ENCODE measurements around the gene TRIM46.
"Not testable (repeated sequence)": the region's sequence is repeated elsewhere in the genome, so short reads cannot be mapped to it uniquely, and the experiment has no call there.

Gene TRIM46

DNA sequence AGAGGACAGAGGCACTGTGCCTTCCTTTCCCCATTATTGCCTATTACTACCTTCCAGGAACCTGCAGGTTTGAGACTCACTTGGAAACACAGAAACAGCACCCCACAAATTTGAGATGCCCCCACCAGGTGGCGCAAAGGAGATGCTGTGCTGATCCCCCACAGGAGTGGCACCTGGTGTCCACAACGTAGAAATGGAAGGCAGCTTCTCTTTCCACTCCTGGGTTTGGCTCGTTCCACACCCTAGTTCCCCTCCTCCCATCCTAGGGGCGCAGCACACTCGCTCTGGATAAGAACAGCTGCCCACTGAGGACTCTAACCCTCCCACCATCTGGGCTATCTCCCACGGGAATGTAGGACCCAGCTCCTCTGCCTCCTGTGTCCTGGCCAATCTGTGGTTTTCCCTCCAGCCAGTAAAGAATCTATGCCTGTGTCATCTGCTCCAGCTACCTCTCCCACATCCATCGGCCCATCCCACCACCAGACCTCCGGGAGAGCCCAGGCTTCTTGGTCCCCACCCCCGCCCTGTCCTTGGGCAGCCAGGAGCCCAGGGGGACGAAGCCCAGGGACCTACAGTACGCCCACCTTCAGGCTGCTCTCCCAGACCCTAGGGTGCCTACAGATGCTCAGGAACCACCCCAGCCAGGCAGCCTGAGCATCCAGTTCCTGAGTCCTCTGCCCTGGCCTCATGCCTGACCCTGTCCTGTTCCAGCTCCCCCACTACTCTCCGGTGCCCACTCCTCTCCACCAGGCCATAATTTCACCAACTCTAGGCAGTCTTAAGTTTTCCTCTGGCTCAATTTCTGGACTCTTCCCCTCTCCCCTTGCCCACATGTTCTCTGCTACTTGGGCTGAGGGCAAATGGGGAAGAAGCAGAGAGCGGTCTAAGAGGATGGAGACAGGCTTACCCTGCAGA, 33.5 kb downstream of the TRIM46 start:
- peak; percentile 71 for DNase-seq

DNA sequence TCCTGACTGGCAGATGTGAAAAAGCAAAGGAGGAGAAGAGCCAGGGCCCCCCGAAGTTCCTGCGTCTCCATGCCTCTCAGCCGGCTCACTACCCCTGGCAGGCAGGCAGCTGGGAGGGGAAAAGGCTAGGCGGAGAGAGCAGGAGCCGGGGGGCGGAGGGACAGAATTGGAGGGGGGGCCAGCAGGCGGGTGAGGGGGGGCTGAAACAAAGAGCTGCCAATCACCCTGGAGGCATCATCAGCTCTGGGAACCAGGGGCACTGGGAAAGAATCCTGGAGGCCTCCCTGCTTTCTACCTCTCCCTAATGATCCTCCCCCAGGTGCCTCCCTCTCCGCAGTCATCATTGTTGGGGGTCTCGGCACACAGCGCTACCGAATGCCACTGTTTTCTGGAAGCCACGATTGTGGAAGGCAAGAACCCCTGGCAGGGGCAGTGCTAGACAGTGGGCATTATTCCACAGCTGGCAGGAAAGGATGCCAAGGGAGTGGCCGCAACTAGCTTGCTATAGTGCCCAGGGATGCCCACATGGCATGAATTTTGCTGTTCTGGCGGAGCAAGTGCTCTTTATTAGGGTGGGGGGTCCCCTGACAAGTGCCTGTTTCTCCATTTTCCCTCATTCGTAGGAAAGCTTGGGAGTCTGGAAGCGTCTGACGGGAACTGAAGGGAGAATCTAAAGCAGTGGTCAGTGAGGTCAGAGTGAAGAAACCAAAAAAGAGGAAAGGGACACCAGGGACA, 34.3 kb downstream of the TRIM46 start, which contains the start of gene THBS3:
Gene THBS3 (minus strand): TSS at position 92 of the 735 bp plus-strand sequence. CDS start 21 bp downstream, at position 71.
- DNase-seq, result peak; percentile 13

DNA sequence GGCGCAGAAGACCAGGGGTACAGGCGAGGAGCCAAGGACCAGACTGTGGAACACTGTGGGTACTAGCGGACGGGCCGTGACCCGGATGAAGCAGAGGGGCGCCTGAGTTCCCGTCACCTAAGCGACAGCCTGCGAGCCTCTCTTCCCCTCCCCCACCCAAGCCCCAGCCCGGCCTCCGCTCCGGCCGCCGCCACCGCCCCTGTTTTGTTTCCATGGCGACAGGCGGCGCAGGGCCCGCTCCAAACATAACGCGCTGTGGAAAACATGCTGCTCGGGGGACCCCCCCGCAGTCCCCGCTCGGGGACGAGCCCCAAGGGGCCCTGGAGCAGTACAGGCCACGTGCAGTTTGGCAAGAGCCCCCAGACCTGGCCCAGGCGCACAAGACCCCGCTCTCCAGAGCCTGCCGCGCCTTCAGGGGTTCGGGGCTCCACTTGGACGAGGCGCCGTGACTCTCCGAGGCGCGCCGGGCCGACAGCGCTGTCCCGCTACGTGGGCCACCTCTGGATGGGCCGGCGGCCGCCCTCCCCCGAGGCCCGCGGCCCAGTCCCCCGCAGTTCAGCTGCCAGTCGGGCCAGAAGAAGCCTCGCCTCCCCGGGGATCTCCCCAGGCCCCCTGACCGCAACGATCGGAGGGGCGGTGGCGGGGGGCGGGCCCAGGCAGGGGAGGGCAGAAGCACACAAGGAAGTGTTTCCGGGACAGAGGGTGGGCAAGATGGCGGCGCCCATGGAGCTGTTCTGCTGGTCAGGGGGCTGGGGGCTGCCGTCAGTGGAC, 35.1 kb downstream of the TRIM46 start, which contains the start of gene MTX1:
Gene MTX1 (plus strand): TSS at position 155 of the 771 bp plus-strand sequence. CDS start 110 bp downstream, at position 265.
- peak; percentile 77 for DNase-seq

DNA sequence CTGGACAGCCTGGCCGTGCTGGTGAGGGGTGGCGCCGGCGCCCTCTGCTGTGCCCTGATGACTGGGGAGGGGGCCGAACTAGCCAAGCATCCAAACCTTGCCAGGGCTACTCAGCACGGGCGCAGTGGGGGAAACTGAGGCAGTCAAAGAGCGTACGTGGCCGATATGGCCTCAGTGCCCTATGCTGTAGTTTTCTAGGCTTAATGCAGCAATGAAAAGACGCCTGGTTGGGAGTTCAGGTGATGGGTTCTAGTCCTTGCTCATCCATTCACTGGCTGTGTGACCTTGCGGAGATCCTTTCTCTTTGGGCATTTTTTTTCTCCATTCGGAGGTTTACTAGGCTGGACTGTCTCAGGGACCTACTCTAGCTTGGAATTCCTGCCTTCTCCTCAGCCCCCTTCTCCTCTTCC, 35.7 kb downstream of the TRIM46 start:
- no peak for DNase-seq

DNA sequence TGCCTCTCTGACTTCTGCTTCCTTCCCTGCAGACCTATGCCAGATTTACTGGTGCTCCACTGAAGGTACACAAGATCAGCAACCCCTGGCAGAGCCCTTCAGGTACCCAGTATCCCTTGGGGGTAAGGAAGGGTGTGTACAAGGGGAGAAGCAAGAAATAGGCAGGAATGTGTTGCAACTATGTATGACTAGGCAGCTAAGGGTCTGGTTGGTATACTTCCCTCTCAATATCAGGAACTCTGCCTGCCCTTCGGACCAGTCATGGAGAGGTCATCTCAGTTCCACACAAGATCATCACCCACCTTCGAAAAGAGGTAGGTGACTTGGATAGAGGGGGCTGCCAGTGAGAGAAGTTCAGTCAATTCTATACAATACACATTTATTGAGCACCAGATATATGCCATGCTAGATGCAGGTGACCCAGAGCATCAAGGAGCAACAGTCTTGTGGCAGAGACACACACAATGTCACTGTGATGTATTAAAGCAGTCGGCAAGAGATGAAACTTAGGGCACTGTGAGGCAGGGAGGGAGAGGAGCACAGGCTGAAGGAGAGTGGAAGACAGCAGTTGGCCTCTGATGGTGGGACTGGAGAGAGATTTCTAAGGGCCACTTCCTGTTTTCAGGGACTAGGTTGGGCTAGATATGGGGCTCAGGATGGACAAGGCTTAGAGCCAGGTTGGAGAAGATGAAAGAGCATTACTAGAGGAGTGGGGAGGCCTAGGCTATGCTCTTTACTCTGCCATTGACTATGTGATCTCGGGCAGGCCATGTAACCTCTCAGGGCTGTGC, 36.9 kb downstream of the TRIM46 start:
- DNase-seq, result no peak

DNA sequence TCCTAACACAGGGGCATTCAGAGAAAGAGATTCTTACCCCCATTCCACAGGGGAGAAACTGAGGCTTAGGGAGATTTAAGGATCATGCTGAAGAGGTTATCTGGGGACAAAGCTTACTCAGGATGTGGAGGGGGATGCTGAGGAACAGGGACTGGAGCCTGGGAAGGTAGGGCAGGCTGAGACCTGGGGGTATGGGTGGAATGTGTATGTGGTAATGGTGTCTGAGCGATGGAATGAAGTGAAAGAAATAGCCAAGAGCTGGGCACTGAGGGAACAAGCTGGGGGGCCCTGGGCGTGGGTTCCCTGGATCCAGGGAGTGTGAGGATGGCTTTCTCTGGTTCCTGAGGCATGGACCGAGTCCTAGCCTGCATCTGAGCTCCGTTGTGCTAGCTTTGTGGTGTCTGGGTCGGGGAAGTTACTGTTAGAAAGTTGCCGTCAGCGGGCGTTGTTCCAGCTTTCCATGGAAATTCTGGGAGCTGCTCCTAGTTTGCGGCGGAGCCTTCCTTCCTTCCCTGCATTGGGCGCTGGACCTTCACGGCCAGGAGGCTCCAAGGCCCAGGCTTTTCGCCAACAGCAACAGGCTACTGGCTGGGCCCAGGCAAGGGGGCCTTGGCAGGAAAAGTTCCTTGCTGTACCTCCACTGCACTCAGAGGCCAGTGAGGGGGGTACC, 37.9 kb downstream of the TRIM46 start:
- not testable (repeated sequence) for DNase-seq

DNA sequence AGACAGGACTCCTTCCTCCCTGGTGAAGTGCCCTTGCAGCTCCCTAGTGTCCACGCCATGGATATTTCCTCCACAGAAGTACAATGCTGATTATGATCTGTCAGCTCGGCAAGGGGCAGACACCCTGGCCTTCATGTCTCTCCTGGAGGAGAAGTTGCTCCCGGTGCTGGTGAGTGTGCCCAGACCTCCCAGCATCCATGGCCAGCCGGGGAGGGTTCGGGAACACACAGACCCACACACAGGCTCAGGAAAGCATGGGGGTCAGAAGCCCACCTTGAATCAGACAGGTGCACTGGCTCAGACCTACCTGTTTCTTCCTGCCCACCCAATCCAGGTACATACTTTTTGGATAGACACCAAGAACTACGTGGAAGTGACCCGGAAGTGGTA, 38.4 kb downstream of the TRIM46 start:
- DNase-seq, result not testable (repeated sequence)

DNA sequence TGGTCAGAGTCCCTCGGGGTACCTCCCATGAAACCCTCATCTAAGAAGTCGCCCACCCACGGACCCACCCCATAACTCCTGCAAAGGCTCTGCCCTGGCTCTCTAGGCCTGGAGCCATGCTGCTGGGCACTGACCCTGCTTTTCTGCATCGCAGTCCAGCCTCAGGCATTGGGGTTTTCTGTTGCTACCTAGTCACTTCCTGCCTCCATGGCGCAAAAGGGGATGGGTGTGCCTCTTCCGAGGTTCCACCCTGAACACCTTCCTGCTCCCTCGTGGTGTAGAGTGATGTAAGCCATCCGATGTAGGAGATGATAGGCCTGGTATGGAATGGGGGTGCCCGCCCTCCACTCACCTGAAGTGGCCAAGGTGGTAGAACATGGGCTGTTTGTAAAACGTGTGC, 41.1 kb downstream of the TRIM46 start:
- DNase-seq, result not testable (repeated sequence)

DNA sequence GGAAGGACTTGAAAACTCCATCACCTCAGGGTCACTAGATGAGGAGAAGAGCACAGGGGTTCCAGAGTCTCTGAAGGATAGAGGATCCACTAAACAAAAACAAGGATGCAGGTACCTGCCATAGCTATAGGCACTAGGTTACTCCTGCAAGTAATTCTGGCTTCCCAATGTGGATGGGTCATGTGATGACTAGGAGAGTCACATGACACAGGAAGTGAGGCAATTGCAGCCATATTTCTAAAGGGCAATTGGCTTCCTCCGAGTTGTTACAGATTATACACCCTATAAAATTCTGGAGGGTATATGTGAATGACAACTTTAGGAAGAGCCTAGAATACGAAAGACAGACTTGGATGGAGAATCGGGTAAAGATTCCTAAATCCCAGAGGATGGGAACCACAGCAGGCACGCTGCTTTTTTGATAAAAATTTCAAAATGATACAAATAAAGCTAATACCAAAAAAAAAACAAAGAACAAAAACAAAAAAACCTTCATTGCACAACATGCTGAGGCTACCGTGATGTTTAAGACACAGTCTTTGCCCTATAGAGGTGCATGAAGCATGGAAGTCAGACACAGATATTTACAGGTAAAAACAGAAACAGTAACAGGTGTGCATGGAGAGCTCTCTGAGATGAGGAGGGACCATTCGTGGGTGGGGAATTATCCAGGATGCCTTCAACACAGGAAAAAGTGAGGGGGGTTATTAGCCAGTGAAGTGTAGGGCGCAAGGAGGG, 45.4 kb downstream of the TRIM46 start:
- DNase-seq, result no peak

DNA sequence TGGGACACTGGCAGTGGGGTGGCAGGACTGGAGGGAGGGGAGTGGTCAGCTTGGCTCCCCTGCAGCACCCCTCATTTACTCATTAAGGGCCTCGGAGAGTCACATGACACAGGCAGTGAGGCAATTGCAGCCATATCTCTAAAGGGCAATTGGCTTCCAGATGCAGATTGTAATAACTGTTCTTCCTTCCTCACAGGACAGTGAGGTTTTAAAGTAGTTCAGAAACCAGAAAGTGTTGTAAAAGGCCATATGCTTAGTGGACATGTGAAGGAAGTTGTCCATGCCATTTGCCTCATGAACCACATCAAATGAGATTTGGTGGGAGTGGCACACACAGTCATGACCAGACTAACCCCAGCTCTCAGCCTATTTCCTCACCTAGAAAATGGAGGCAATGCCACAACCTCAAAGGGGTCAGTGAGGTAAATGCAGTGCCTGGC, 46.0 kb downstream of the TRIM46 start:
- DNase-seq, result no peak

DNA sequence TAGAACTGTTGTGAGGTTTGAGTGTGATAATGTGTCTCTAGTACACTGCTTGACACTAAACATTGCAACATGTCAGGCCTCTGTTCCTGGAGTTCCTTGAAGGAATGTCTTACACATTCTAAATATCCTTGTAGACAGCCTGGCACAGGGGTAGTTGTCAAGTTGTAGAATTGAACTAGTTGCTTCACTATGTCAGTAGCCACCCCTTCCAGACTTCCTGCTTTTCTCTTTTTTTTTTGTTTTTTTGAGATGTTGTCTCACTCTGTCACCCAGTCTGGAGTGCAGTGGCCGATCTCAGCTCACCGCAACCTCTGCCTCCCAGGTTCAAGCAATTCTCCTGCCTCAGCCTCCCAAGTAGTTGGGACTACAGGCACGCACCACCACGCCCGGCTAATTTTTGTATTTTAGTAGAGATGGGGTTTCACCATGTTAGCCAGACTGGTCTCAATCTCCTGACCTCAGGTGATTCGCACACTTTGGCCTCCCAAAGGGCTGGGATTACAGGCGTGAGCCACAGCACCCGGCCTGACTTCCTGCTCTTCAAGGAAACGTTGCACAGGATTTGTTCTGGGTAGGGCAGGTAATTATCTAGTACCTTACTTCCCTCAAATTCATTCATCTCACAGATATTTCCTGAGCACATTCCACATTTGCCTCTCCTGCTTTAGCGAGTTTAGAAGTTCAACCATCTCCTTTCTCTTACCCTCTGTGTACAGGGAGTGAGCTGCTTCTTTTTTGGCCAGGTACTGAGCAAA, 46.7 kb downstream of the TRIM46 start:
- not testable (repeated sequence) for DNase-seq

DNA sequence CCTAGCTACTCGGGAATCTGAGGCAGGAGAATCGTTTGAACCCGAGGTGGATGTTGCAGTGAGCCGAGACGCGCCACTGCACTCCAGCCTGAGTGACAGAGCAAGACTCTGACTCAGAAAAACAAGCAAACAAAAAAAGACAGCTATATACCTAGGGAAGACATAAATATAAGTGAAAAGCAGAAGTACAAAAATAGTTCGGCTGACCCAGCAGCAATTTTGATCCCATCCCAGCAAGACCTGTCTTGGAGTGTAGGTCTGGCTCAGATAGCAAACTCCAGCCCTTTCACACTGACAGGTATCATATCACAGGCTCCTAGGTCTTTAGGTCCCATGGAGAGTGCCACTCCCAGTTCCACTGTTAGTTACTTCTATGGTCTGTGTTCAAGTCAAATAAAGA, 49.4 kb downstream of the TRIM46 start:
- no peak for DNase-seq

DNA sequence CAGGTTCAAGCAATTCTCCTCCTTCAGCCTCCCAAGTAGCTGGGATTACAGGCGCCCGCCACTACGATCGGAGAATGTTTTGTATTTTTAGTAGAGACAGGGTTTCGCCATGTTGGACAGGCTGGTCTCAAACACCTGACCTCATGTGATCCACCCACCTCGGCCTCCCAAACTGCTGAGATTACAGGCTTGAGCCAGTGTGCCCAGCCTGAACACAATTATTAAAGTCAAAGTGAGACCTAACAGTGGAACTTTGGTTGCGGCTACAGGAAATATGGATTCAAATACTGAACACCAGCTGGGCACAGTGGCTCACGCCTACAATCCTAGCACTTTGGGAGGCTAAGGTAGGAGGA, 51.7 kb downstream of the TRIM46 start:
- not testable (repeated sequence) for DNase-seq

DNA sequence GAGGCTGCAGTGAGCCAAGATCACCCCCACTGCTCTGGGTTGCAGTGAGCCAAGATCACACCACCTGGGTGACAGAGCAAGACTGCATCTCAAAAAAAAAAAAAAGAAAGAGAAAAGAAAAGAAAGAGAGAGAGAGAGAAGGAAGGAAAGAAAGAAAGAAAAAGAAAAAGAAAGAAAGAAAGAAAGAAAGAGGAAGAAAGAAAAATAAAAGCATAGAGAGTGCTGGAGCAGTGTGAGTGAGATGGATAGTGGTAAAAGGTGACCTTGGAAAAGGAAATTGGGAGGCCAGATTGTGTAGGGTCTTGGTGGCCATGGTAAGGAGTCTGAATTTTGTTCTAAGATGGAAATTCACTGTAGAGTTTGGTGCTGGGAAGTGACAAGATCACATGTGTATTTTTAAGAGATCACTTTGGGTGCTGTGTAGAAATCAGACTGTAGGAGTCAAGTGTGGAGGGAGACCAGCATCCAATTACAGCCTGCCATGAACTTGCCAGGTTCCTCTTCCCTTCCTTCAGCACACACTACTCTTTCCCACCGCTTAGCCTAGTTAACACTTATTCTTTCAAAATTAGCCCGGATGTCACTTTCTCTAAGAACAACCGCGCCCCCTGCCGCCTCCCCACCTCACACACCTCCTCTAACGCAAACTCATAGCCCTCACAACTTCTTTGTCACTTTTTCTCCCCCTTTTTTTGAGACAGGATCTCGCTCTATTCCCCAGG, 52.7 kb downstream of the TRIM46 start:
- DNase-seq, result peak; percentile 62

DNA sequence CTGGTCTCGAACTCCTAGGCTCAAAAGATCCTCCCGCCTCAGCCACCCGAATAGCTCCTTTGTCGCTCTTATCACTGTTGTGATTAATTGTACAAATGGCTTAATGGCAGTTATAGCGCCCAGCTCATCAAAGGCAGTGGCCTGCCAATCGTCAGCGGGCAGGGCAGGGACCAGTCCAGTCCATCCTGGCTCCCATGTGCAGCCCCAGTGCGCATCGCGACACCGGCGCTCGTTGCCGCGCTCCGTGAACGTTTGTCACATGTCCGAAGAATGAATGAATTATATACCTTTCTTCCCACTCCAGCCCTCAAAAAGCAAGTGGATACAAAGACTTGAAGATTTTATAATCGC, 53.2 kb downstream of the TRIM46 start:
- no peak for DNase-seq

DNA sequence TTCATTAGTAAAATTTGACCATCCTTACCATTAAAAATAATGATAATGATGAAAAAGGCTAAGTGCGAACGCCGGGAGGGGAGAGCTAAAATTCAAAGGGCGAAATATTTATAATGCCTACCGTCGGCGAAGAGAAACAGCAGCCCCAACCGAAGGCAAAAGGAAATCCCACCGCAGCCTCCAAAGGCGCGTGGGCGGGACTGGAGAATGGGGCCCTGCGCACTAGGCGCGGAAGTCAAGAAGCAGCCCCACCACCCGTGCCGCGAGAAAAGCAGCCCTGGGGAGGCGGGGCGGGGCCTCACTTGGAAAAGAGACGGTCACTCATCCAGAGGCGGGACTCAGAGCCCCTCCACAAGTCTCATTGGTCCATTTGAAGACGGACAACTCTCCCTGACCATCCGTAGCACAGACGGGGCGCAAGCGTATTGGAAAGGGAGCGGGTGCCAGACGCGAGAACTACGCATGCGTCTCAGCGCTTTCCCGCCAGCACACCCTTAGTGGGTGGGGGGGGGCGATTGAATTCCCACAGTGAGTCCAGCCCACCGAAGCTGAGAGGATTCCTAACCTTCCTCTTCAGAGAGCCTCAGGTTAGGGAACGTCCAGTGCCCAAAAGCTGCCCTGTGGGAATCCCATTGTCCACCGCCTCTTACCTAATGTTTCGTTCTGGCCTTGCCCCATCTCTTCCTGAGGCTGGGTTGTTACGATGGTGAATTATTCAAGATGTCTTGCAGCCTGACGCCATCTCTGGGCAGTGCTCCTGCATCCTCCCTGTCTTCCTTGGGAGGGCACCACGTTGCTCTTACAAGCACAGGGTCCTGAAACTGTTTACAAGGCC, 53.8 kb downstream of the TRIM46 start:
- DNase-seq, result peak; percentile 98

DNA sequence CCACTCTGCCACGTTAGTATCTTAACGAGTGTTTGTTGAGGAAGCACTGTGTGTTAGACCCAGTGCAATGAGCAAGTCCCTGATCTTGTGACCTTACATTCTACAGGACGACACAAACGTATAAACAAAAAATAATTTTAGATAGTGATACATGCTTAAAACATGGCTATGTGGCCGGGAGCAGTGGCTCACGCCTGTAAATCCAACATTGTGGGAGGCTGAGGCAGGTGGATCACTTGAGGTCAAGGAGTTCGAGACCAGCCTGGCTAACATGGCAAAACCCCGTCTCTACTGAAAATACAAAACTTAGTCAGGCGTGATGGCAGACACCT, 54.4 kb downstream of the TRIM46 start:
- no peak for DNase-seq

DNA sequence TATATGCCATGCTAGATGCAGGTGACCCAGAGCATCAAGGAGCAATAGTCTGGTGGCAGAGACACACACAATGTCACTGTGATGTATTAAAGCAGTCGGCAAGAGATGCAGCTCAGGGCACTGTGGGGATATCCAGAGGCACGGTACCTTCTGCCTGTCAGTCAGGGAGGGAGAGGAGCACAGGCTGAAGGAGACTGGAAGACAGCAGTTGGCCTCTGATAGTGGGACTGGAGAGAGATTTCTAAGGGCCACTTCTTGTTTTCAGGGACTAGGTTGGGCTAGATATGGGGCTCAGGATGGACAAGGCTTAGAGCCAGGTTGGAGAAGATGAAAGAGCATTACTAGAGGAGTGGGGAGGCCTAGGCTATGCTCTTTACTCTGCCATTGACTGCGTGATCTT, 57.7 kb downstream of the TRIM46 start:
- not testable (repeated sequence) for DNase-seq
